Activated CD8-positive, alpha-beta T cell treated with anti-CD3 and anti-CD28 coated beads, Interleukin-2, amount 10 ng/mL, durations not matched to agents 7 days and 5 days (primary cell): ENCODE data around the gene CALHM4. TPM values are rescaled to one million over a fixed set of nuclear protein-coding genes. Genes with fewer than 3 reads are reported as not detected.

Source experiments
- ATAC-seq: fragments of 150-1000 bp; cut with Tn5 transposase; one replicate; pipeline ENCODE4 v1.10.0; 2021; ENCODE audit warnings: moderate library complexity
- CTCF ChIA-PET: fragments of 350-600 bp; sonication (Branson Sonifier 250); formaldehyde crosslinking; loops from one replicate; lab custom pipeline; 2021; ENCODE audit warnings: antibody characterized with exemption; lab: Charles Lee
- POLR2A ChIA-PET: fragments of 350-600 bp; sonication (Branson Sonifier 250); formaldehyde crosslinking; loops from one replicate; lab custom pipeline; 2021; ENCODE audit warnings: antibody characterized with exemption; lab: Charles Lee
- DNase-seq: peaks from one replicate; pipeline ENCODE4 v3.0.0-alpha.2; 2020
- H3K27ac Mint-ChIP-seq: one replicate; pipeline ENCODE4 v1.8.0; 2021; ENCODE audit warnings: mild to moderate bottlenecking, mixed read lengths
- H3K27me3 Mint-ChIP-seq: one replicate; pipeline ENCODE4 v1.8.0; 2021; ENCODE audit warnings: low read depth, mixed read lengths
- H3K36me3 Mint-ChIP-seq: one replicate; pipeline ENCODE4 v1.8.0; 2021; ENCODE audit warnings: low read depth, mixed read lengths
- H3K4me1 Mint-ChIP-seq: one replicate; pipeline ENCODE4 v1.8.0; 2021; ENCODE audit warnings: low read depth, mixed read lengths
- H3K4me3 Mint-ChIP-seq: one replicate; pipeline ENCODE4 v1.8.0; 2021; ENCODE audit warnings: mild to moderate bottlenecking, mixed read lengths
- H3K9me3 Mint-ChIP-seq: one replicate; pipeline ENCODE4 v1.8.0; 2022; ENCODE audit warnings: mixed read lengths; ENCODE audit not compliant: insufficient read depth
- total RNA-seq, 2 experiments: library from RNA; stranded (reverse); gene quantifications; one replicate each; pipeline ENCODE4 v1.2.3, GENCODE V29; 2021

Gene CALHM4
- total RNA-seq, 2 experiments from 2014 or later, result not detected

DNA sequence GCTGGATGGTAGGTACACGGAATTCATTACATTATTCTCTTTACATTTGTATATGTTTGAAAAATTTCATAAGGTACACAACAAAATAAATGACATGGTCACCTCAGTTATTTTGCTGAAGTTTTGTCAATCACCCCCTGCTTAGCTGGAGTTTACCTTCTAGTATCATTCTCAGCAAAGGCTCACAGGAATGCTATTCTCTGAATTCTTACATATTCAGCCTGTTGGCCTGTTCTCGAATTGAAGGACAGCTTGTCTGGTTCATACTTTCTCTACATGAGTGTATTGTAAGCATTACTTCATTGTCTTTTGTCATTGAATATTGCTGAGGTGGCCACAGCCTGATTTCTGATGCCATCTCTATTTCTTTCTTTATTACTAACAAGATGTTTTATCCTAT, 29.3 kb upstream of the CALHM4 start:
- Mint-ChIP-seq H3K27me3 (peaks cover 18% of the 10 kb centered on the region), H3K27ac (no peak overlapping the region), H3K4me3 (no peak overlapping the region), H3K9me3 (no peaks in the 10 kb centered on the region), H3K4me1 (no peaks in the 10 kb centered on the region), H3K36me3 (no peaks in the 10 kb centered on the region)
- DNase-seq, result no peak
- no peak for ATAC-seq
- POLR2A ChIA-PET, result no interaction called here
- CTCF ChIA-PET, result interaction anchor here (1.4 kb wide), 1 partner anchor 255 kb away, joined by 3 read pairs; no protein-coding TSS in a partner anchor

DNA sequence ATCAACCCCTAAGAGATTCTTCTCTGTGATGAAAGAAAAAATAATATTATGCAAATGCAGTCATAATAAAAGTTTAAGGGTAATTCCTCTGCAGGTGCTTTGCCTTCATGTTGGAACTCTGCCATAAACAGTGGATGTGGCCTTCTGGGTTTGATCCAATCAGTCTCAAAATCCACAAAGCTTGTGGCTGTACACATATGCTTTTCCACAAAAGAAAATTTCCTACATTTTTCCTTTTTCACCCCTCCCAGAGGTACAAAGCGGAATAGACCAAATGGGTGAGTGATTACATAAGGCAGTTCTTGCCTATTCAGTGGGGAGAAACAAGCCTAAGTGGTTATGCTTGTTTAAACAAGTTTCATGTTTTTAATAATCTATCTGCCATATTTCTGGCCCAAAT, 25.4 kb upstream of the CALHM4 start:
- H3K4me1 Mint-ChIP-seq, result no peaks in the 10 kb centered on the region
- no peaks in the 10 kb centered on the region for H3K9me3 Mint-ChIP-seq
- no peak for DNase-seq
- H3K27me3 Mint-ChIP-seq, result peaks cover 38% of the 10 kb centered on the region
- ChIA-PET CTCF (no interaction called here), POLR2A (no interaction called here)
- no peak for ATAC-seq
- H3K36me3 Mint-ChIP-seq, result no peaks in the 10 kb centered on the region
- no peak overlapping the region for H3K4me3 Mint-ChIP-seq
- H3K27ac Mint-ChIP-seq, result no peak overlapping the region

DNA sequence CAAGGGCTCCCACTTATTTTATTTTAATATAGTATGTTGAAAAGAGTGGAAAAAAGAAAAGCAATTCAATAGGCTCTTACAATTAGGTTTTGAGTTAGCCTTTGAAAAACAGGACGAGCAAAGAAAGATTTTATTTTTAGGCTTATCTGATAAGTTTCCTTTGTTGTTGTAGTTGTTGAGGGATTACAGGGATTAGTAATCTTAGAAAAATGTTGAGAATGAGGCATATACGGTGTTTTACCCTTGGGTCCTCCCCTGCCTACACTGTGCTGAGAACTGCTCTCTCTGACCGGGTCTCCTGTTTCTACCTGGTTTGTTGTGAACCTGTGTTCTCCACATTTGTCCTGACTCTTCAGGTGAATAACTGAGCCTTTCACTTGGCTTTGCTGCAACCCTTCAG, 24.8 kb upstream of the CALHM4 start:
- no peak for ATAC-seq

DNA sequence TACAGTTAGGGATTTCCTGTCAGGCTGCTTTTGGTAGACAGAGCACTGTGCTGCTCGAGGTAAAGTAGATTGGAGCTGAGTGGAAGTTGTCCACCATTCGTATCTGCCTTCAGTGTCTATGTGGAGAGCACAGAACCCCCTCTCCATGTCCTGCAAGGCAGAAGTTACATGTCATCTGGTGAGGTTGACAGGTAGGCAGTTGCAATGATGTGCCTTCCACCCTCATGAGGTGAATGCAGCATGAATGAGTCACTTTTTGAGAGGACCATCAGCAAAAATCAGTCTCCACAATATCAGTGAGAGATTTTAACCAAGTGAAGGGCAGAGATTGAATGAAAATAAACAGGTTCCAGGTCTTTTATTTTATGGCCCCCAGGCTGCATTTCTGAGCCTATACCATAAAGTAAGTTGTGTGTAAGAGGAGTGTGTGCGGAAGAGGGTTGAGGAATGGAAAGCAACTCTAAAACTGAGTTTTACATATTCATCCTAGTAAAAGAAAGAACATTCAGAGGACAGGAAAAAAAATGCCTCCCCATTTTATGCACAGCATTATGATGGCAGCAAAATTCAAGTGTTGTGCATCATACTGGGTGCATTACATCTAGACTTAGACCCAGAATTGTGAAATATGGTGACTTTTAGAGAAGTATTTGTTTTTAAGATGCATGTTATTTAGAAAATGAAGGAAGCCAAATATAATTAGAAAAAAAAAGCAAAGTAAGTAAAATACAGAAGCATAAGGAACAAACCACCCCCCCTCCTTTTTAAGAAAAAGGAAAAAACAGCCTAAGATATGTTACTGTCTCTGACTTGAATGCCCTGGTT, 23.9 kb upstream of the CALHM4 start:
- Mint-ChIP-seq H3K36me3 (no peaks in the 10 kb centered on the region), H3K4me3 (no peak overlapping the region), H3K27ac (no peak overlapping the region), H3K27me3 (peaks cover 46% of the 10 kb centered on the region), H3K4me1 (no peaks in the 10 kb centered on the region), H3K9me3 (no peaks in the 10 kb centered on the region)
- ATAC-seq, result no peak
- CTCF ChIA-PET, result interaction anchor here (1.2 kb wide), 1 partner anchor 241 kb away, joined by 6 read pairs; no protein-coding TSS in a partner anchor
- DNase-seq, result no peak
- POLR2A ChIA-PET, result no interaction called here

More for the DNA sequence above, 24.8 kb upstream of the CALHM4 start:
- ChIA-PET CTCF (no interaction called here), POLR2A (no interaction called here)
- H3K36me3 Mint-ChIP-seq, result no peaks in the 10 kb centered on the region
- no peaks in the 10 kb centered on the region for H3K4me1 Mint-ChIP-seq
- no peak overlapping the region for H3K27ac Mint-ChIP-seq
- H3K9me3 Mint-ChIP-seq, result no peaks in the 10 kb centered on the region
- H3K27me3 Mint-ChIP-seq, result peaks cover 42% of the 10 kb centered on the region
- no peak overlapping the region for H3K4me3 Mint-ChIP-seq
- DNase-seq, result no peak

DNA sequence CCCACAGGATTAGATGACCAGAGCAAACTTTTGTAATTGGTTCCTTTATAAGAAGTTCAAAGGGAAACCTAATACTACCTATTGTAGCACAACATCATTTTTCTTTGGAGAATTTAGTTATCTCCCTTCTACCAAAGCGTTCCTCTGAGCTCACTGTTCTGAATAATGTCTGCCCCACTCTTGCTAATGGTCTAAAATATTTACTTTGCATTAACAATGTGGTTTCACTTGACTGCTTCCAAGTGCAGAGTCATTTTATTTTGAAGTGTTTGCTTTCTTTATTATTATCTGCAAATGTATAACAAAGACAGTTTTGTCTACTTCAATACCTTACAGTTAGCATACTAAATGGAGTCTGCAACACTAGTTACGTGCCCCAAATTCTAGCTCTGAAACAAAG, 23.1 kb upstream of the CALHM4 start:
- H3K36me3 Mint-ChIP-seq, result no peaks in the 10 kb centered on the region
- H3K4me1 Mint-ChIP-seq, result no peaks in the 10 kb centered on the region
- ChIA-PET CTCF (interaction anchor here (1.2 kb wide), 1 partner anchor 242 kb away, joined by 6 read pairs; no protein-coding TSS in a partner anchor), POLR2A (no interaction called here)
- ATAC-seq (no peak), DNase-seq (no peak)
- H3K27me3 Mint-ChIP-seq, result peaks cover 43% of the 10 kb centered on the region
- H3K4me3 Mint-ChIP-seq, result no peak overlapping the region
- no peaks in the 10 kb centered on the region for H3K9me3 Mint-ChIP-seq
- no peak overlapping the region for H3K27ac Mint-ChIP-seq

DNA sequence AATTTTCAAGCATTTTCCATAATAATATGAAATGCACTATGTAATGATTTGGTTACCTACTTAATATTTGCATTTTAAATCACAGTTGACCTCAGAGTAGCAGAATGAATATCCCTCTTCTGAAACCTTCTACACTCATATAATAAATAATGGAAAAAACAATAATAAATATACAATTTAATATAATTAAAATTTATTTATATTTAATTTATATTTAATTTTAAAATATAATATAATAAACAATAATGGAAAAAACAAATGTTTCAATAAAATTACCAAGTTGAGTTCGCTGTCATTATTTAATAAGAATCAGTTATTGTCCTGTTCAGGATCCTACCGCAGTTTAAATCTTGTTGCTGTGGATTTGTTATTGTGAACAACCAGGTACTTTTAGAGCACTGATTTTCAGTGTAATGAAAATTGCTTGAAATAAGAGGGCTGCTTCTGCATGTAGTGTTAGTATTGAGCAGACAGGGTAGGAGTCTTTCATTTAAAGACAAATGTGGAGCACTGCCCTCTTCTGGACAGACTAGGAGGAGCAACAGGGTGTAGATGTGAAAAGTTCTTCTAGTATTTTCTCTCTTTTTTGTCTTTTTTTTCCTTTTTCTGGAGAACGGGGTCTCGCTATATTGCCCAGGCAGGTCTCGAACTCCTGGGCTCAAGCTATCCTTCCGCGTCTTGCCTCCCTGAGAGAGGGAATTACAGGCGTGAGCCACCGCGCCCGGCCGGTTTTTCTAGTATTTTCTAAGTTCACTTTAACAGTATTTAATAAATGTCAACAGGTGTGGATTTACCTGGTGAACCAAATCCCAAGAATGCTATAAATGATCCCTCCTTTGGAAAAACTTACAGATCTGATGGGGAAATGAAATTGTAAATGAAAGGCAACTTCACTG, 21.6 kb upstream of the CALHM4 start:
- no peak overlapping the region for H3K27ac Mint-ChIP-seq
- peak; percentile 78 for DNase-seq
- H3K36me3 Mint-ChIP-seq, result no peaks in the 10 kb centered on the region
- H3K27me3 Mint-ChIP-seq, result peaks cover 38% of the 10 kb centered on the region
- no peaks in the 10 kb centered on the region for H3K9me3 Mint-ChIP-seq
- ChIA-PET CTCF (interaction anchor here (0.6 to 4.2 kb wide), 11 partner anchors 10 to 263 kb away, joined by 3 to 39 read pairs (median 6); no protein-coding TSS in a partner anchor), POLR2A (no interaction called here)
- peak; percentile 93 for ATAC-seq
- H3K4me1 Mint-ChIP-seq, result no peaks in the 10 kb centered on the region
- H3K4me3 Mint-ChIP-seq, result no peak overlapping the region

DNA sequence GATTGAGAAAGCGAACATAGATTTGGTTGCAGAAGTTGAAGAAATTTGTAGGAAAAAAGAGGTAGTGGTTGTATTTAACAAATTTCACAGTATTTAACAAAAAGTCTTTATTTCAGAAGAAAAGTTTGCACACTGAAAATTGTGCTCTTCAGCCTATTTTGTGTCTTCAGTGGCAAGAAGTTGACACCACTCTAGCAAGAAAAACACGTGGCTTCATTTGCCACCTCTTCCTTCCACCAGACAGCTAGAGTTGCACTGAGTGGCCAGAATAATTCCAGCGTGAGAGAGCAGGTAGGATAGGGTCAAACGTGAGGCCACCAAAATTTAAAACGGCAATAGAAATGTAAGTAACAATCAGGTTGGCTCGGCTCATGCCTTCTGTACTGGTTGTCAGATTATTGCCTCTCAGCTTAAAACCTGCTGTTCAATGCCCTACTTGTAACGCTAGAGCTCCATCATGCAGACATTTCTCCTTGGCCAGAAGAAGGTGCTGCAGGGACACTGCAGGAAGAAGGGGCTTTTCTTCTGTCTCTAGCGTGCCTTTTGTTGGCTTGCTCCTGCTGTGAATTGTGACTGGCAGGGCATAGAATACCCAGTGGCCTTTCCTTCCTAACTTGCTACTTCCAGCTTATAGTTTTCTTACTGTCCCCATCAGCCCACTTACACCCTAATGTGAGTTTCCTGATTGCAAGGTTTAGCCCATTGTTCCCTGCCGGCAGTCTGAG, 20.2 kb upstream of the CALHM4 start:
- no peak overlapping the region for H3K4me3 Mint-ChIP-seq
- no peaks in the 10 kb centered on the region for H3K4me1 Mint-ChIP-seq
- no peaks in the 10 kb centered on the region for H3K36me3 Mint-ChIP-seq
- no peak for DNase-seq
- ChIA-PET CTCF (interaction anchor here (1.3 to 4.2 kb wide), 9 partner anchors 8 to 316 kb away, joined by 3 to 39 read pairs (median 9); no protein-coding TSS in a partner anchor), POLR2A (interaction anchor here (1.0 kb wide), 1 partner anchor 38 kb away, joined by 3 read pairs; the partner anchor contains the start of gene RWDD1)
- no peaks in the 10 kb centered on the region for H3K9me3 Mint-ChIP-seq
- no peak for ATAC-seq
- peaks cover 33% of the 10 kb centered on the region for H3K27me3 Mint-ChIP-seq
- no peak overlapping the region for H3K27ac Mint-ChIP-seq

DNA sequence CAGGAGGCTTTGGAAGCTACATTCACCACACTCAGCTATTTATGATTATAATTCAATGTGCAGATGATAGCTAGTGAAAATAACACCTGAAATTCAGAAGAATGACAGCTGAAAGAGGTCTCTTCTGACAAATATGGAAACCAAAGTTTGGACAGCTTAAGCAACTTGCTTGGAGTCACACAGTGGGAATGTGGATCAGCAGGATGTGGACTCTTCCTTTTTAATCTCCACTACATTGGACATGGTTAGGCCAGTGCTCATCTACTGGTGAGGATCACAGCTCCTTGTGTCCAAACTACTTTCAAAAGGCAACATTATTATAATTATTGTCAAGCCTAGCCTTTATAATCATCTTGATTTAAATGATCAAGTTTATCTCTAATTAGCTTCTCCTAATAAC, 18.4 kb upstream of the CALHM4 start:
- no peak for DNase-seq
- CTCF ChIA-PET, result interaction anchor here (0.6 to 4.2 kb wide), 23 partner anchors 12 to 318 kb away, joined by 3 to 39 read pairs (median 4); partner anchors contain the start of genes CALHM4, CALHM6, RWDD1 and TSPYL1
- Mint-ChIP-seq H3K27ac (no peak overlapping the region), H3K4me3 (no peak overlapping the region), H3K9me3 (no peaks in the 10 kb centered on the region), H3K4me1 (no peaks in the 10 kb centered on the region), H3K36me3 (no peaks in the 10 kb centered on the region), H3K27me3 (peaks cover 29% of the 10 kb centered on the region)
- ATAC-seq, result no peak
- POLR2A ChIA-PET, result no interaction called here

DNA sequence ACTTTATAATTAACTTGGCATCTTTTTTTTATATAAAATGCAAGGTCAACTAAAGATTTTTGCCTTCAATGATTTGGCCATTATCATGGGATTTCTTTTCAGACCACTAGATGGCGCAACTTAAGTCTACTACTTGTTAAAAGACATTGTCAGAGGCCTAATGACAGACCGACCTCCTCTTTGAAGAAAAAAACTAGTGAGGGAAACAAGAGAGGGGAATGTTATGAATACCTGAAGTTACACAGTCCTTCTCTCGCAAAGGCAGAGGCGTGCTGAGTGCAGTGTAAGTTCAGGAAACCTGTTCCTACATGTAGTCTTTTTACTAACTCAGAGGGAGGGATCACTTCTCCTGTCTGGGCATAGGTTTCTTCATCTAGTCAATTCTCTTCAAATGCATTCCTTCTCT, 17.3 kb upstream of the CALHM4 start:
- peak; percentile 63 for ATAC-seq
- Mint-ChIP-seq H3K27me3 (peaks cover 29% of the 10 kb centered on the region), H3K27ac (no peak overlapping the region), H3K36me3 (no peaks in the 10 kb centered on the region), H3K4me3 (no peak overlapping the region), H3K4me1 (no peaks in the 10 kb centered on the region), H3K9me3 (no peaks in the 10 kb centered on the region)
- peak; percentile 47 for DNase-seq
- ChIA-PET CTCF (interaction anchor here (1.0 to 4.2 kb wide), 4 partner anchors 24 to 249 kb away, joined by 3 to 39 read pairs (median 9); no protein-coding TSS in a partner anchor), POLR2A (no interaction called here)

DNA sequence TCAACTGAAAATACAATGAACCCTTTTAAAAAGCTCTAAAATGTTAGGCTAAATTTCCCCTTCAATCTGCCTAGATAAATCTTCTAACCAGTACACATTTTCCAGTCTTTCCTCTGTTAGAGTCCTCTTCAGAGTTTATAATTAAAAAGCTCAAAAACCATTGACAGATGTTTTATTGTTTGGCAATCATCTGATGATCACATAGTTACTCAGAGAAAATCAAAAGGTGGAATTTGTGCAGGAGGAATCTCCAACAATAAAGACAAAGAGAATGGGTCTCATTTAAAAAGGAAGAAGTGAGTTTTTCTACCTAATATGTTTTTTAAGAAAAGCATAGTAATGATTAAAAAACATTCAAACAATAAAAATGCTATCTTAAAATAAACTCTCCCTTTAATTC, 11.1 kb upstream of the CALHM4 start:
- ATAC-seq, result no peak
- H3K36me3 Mint-ChIP-seq, result no peaks in the 10 kb centered on the region
- H3K27me3 Mint-ChIP-seq, result peaks cover 39% of the 10 kb centered on the region
- CTCF ChIA-PET, result interaction anchor here (1.2 to 4.0 kb wide), 3 partner anchors 10 to 255 kb away, joined by 6 to 18 read pairs (median 8); no protein-coding TSS in a partner anchor
- no peaks in the 10 kb centered on the region for H3K9me3 Mint-ChIP-seq
- DNase-seq, result no peak
- no peak overlapping the region for H3K4me3 Mint-ChIP-seq
- POLR2A ChIA-PET, result no interaction called here
- no peak overlapping the region for H3K27ac Mint-ChIP-seq
- H3K4me1 Mint-ChIP-seq, result no peaks in the 10 kb centered on the region

DNA sequence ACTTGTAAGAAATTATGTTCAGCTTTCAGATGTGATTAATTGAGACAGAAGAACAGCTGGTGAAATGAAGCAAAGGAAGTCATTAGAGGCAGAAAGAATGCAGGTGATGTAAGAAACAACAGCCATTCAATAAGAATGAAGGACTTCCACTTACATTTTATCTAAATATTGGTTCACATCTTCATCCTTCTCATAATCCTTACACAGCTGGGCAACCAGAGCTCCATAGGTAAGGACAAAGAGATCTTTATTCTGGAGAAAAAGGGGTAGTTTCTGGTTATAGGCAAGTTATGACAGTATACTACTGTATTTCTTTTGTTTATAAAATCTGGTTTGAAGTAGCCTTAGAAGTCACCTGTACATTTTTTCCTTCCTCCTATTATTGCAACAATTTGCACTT, 10.4 kb upstream of the CALHM4 start:
- no peaks in the 10 kb centered on the region for H3K9me3 Mint-ChIP-seq
- no peaks in the 10 kb centered on the region for H3K36me3 Mint-ChIP-seq
- no peak for DNase-seq
- no peak overlapping the region for H3K27ac Mint-ChIP-seq
- ChIA-PET POLR2A (no interaction called here), CTCF (interaction anchor here (4.0 kb wide), 1 partner anchor 18 kb away, joined by 18 read pairs; no protein-coding TSS in a partner anchor)
- peaks cover 39% of the 10 kb centered on the region for H3K27me3 Mint-ChIP-seq
- no peak for ATAC-seq
- H3K4me1 Mint-ChIP-seq, result no peaks in the 10 kb centered on the region
- no peak overlapping the region for H3K4me3 Mint-ChIP-seq
